Endothelial cell of umbilical vein (primary cell): ENCODE measurements around the gene TBC1D14. TPM values are rescaled to one million over a fixed set of nuclear protein-coding genes. Genes with fewer than 3 reads are reported as not detected.

Source experiments
- BruUV-seq: library from RNA; stranded (reverse); fragments of 400-500 nt; replicated peaks from 2 replicates; lab custom pipeline; 2021; lab: Mats Ljungman, UMichigan
- CTCF ChIA-PET: fragments of 300-600, 350-600 bp; sonication (Branson Sonifier 250); formaldehyde crosslinking; loops from one replicate; lab custom pipeline; 2021; ENCODE audit warnings: antibody characterized with exemption, inconsistent platforms; lab: Charles Lee
- POLR2A ChIA-PET: fragments of 300-600, 350-600 bp; sonication (Branson Sonifier 250); formaldehyde crosslinking; loops from one replicate; lab custom pipeline; 2021; ENCODE audit warnings: antibody characterized with exemption, inconsistent platforms; lab: Charles Lee
- DNase-seq: peaks from one replicate; pipeline ENCODE4 v3.0.0-alpha.2; 2011; ENCODE audit warnings: low read depth, low spot score
- FAIRE-seq: peaks from 2 replicates; lab custom pipeline; 2011; peaks lifted over from hg19 to GRCh38; lab: Jason Lieb, UNC
- H2AFZ ChIP-seq: 2 replicates; pipeline ENCODE4 v1.6.0; 2012; ENCODE audit warnings: low read depth, low read length, control low read depth, inconsistent platforms
- H3K27ac ChIP-seq: 2 replicates; pipeline ENCODE4 v1.5.1; 2011; ENCODE audit warnings: low read depth, mild to moderate bottlenecking, control low read depth, low read length, moderate library complexity; ENCODE audit not compliant: insufficient read depth
- H3K27me3 ChIP-seq, 2 experiments: 2 replicates each; pipeline versions ENCODE4 v1.6.0 to v1.6.1; 2011; ENCODE audit warnings: low read length in 2 of 2, mixed read lengths in 1 of 2; ENCODE audit not compliant: control insufficient read depth in 2 of 2, insufficient read depth in 2 of 2
- H3K36me3 ChIP-seq, 2 experiments: 2 replicates in 1 of 2; 3 replicates in 1 of 2; pipeline ENCODE4 v1.5.1; 2011; ENCODE audit warnings: low read length in 2 of 2, mild to moderate bottlenecking in 1 of 2, moderate library complexity in 1 of 2; ENCODE audit not compliant: control insufficient read depth in 2 of 2, insufficient read depth in 2 of 2; ENCODE audit errors: extremely low read depth in 1 of 2
- H3K4me1 ChIP-seq: 3 replicates; pipeline ENCODE4 v1.5.1; 2011; ENCODE audit warnings: mild to moderate bottlenecking, low read length; ENCODE audit not compliant: control insufficient read depth, insufficient read depth; ENCODE audit errors: extremely low read depth
- H3K4me2 ChIP-seq: 2 replicates; pipeline ENCODE4 v1.6.1; 2011; ENCODE audit warnings: low read length, control low read depth, mixed read lengths; ENCODE audit not compliant: insufficient read depth
- H3K4me3 ChIP-seq, 3 experiments: fragments of 200-600 bp in 1 of 3; sonication (generic), shearing (Covaris generic) in 1 of 3; replicated peaks in 1 of 3; 2 replicates each; pipeline ENCODE4 v1.5.1; 2011 to 2016; ENCODE audit warnings: control low read depth in 3 of 3, low read length in 3 of 3, mild to moderate bottlenecking in 2 of 3, inconsistent platforms in 1 of 3, low read depth in 1 of 3, moderate library complexity in 1 of 3; ENCODE audit not compliant: insufficient read depth in 1 of 3
- H3K79me2 ChIP-seq: 2 replicates; pipeline ENCODE4 v1.6.0; 2012; ENCODE audit warnings: low read length, inconsistent platforms; ENCODE audit not compliant: control insufficient read depth, insufficient read depth
- H3K9ac ChIP-seq: replicated peaks from 2 replicates; pipeline ENCODE3; 2011; ENCODE audit warnings: low read length, control low read depth; ENCODE audit not compliant: insufficient read depth; ENCODE audit errors: extremely low read depth
- H3K9me1 ChIP-seq: replicated peaks from 3 replicates; pipeline ENCODE4 v1.6.0; 2011; ENCODE audit warnings: mild to moderate bottlenecking, low read length; ENCODE audit not compliant: control insufficient read depth, insufficient read depth; ENCODE audit errors: extremely low read depth
- H3K9me3 ChIP-seq: replicated peaks from 2 replicates; pipeline ENCODE4 v1.5.1; 2012; ENCODE audit warnings: low read length, inconsistent platforms; ENCODE audit not compliant: control insufficient read depth, insufficient read depth
- H4K20me1 ChIP-seq: replicated peaks from 2 replicates; pipeline ENCODE3; 2011; ENCODE audit warnings: mild to moderate bottlenecking, low read length; ENCODE audit not compliant: control insufficient read depth, insufficient read depth; ENCODE audit errors: extremely low read depth
- CTCF ChIP-seq, 2 donors: IDR thresholded peaks; 1 replicate in 1 of 2; 2 replicates in 1 of 2; pipeline ENCODE4 v1.5.1; 2011; ENCODE audit warnings: low read length in 2 of 2, mild to moderate bottlenecking in 2 of 2, moderate library complexity in 2 of 2, control low read depth in 1 of 2, inconsistent platforms in 1 of 2, low read depth in 1 of 2; ENCODE audit not compliant: insufficient read depth in 1 of 2; ENCODE audit errors: extremely low read depth in 1 of 2
- EZH2 ChIP-seq: IDR thresholded peaks from 2 replicates; pipeline ENCODE4 v1.6.1; 2012; ENCODE audit warnings: borderline replicate concordance, low read depth, mild to moderate bottlenecking, moderate library complexity, low read length, inconsistent platforms; ENCODE audit not compliant: severe bottlenecking
- FOS ChIP-seq: IDR thresholded peaks from 2 replicates; pipeline ENCODE4 v1.6.1; 2011; ENCODE audit warnings: mild to moderate bottlenecking, low read length, moderate library complexity, borderline replicate concordance; ENCODE audit not compliant: insufficient read depth
- GATA2 ChIP-seq: IDR thresholded peaks from 2 replicates; pipeline ENCODE4 v1.7.0; 2011; ENCODE audit warnings: low read depth, mild to moderate bottlenecking, moderate library complexity, mixed read lengths, low read length; ENCODE audit not compliant: insufficient read length, insufficient read depth
- JUN ChIP-seq: IDR thresholded peaks from 2 replicates; pipeline ENCODE4 v1.6.1; 2011; ENCODE audit warnings: borderline replicate concordance, low read depth; ENCODE audit not compliant: insufficient read length, insufficient read depth
- MAX ChIP-seq: IDR thresholded peaks from 2 replicates; pipeline ENCODE4 v1.6.1; 2011; ENCODE audit not compliant: insufficient read depth, insufficient read length
- MYC ChIP-seq: IDR thresholded peaks from one replicate; pipeline ENCODE4 v1.6.1; 2011; ENCODE audit warnings: mild to moderate bottlenecking, low read depth, low read length
- POLR2A ChIP-seq: IDR thresholded peaks from 2 replicates; pipeline ENCODE4 v1.6.1; 2012; ENCODE audit warnings: low read depth, mild to moderate bottlenecking, control low read depth, low read length
- POLR2AphosphoS5 ChIP-seq: IDR thresholded peaks from 2 replicates; pipeline ENCODE4 v1.6.1; 2012; ENCODE audit warnings: low read depth, mild to moderate bottlenecking, control low read depth, low read length, moderate library complexity; ENCODE audit not compliant: insufficient read depth
- dilution Hi-C: fragments of 300-500 bp; cut with MboI; formaldehyde crosslinking; loops from one replicate; pipeline ENCODE4 v1.15.0; 2019; ENCODE audit warnings: low sequenced_read_pairs; ENCODE audit not compliant: extremely low pct_ligation_motif_present
- intact Hi-C: fragments of 100-400 bp; cut with micrococcal nuclease; formaldehyde crosslinking; loops from one replicate; pipeline ENCODE4 v1.10.0; 2022
- polyA plus RNA-seq, 4 experiments: library from polyadenylated mRNA; depleted of rRNA in 3 of 4; stranded (reverse) in 3 of 4; unstranded in 1 of 4; fragments of >200 nt; gene quantifications; 2 replicates each; pipeline versions ENCODE4 v1.2.1 to v1.2.3, GENCODE V29; 2011 to 2012; ENCODE audit warnings: missing spikeins in 1 of 4
- total RNA-seq: library from RNA; stranded (reverse); gene quantifications from 2 replicates; pipeline ENCODE4 v1.2.3, GENCODE V29; 2021

The TBC1D14 gene
- total and polyA plus RNA-seq, 2 donors (not counting 3 experiments of a cell fraction or from before 2014, with no cell fraction given), result 23.7 to 24.8 TPM

GRCh38 chr4:6876440-6876839, 33.2 kb upstream of the TBC1D14 start:
- no peak overlapping the region for H3K4me2 ChIP-seq

More at GRCh38 chr4:6876440-6876839, 33.2 kb upstream of the TBC1D14 start:
- intact Hi-C loops, result no loop called here
- BruUV-seq, result no TSS peak
- H3K27me3 ChIP-seq, result no peaks in the 10 kb centered on the region
- dilution Hi-C loops, result no loop called here
- H3K27ac ChIP-seq, result no peak overlapping the region
- no peaks in the 10 kb centered on the region for H3K79me2 ChIP-seq
- CTCF ChIA-PET, result interaction anchor here (1.0 to 7.8 kb wide), 2 partner anchors 141 to 158 kb away, joined by 4 to 353 read pairs; partner anchors contain the start of gene BLOC1S4
- no peaks in the 10 kb centered on the region for H4K20me1 ChIP-seq
- no peaks in the 10 kb centered on the region for H3K4me1 ChIP-seq
- H3K9me1 ChIP-seq, result no peaks in the 10 kb centered on the region
- no peak overlapping the region for H2AFZ ChIP-seq
- POLR2A ChIA-PET, result no interaction called here
- TF ChIP-seq GATA2, result no peak
- no peak for TF ChIP-seq POLR2A
- TF ChIP-seq MAX, result no peak
- no peak for TF ChIP-seq CTCF (IDR thresholded peaks at IDR 0.05; ENCODE audit: extremely low read depth in 1 of 2, insufficient read depth in 1 of 2, low read depth in 1 of 2, low read length in 2 of 2)
- no peak for TF ChIP-seq MYC
- TF ChIP-seq POLR2AphosphoS5, result no peak
- no peak for TF ChIP-seq FOS
- no peak for TF ChIP-seq EZH2
- TF ChIP-seq JUN, result no peak
- H3K9ac ChIP-seq, result no peak overlapping the region
- no peak overlapping the region for H3K4me3 ChIP-seq
- no peak for DNase-seq
- H3K36me3 ChIP-seq, result peaks cover 9 to 47% of the 10 kb centered on the region in 2 experiments
- FAIRE-seq, result no peak
- no peaks in the 10 kb centered on the region for H3K9me3 ChIP-seq
